HepG2 (cell line): Measurements from ENCODE around the gene IQGAP3. TPM values are rescaled to one million over a fixed set of nuclear protein-coding genes. Genes with fewer than 3 reads are reported as not detected.

Experiments
- BATF2 ChIP-seq: sonication (generic); formaldehyde crosslinking; IDR thresholded peaks from 2 replicates; pipeline ENCODE4 v1.8.0; 2022; ENCODE audit warnings: mild to moderate bottlenecking, missing genetic modification reagents, moderate library complexity
- FOXA1 ChIP-seq, 2 experiments: fragments of 450-650 bp in 1 of 2; sonication (generic) in 1 of 2; formaldehyde crosslinking in 1 of 2; IDR thresholded peaks; 2 replicates each; pipeline versions ENCODE4 v1.4.0 to v1.6.1; 2016 to 2020; ENCODE audit warnings: missing genetic modification reagents in 1 of 2
- FOXC1 ChIP-seq: sonication (generic); formaldehyde crosslinking; IDR thresholded peaks from 2 replicates; pipeline ENCODE4 v1.8.0; 2022; ENCODE audit warnings: mild to moderate bottlenecking, missing genetic modification reagents, borderline replicate concordance
- MXD1 ChIP-seq: sonication (generic); formaldehyde crosslinking; IDR thresholded peaks from 2 replicates; pipeline ENCODE4 v1.4.0; 2020; ENCODE audit warnings: mild to moderate bottlenecking, missing genetic modification reagents
- PHF8 ChIP-seq: sonication (generic); formaldehyde crosslinking; IDR thresholded peaks from 2 replicates; pipeline ENCODE4 v1.5.0; 2020; ENCODE audit warnings: missing genetic modification reagents
- POGK ChIP-seq: sonication (generic); formaldehyde crosslinking; conservative IDR thresholded peaks from 2 replicates; pipeline ENCODE4 v1.8.0; 2022; ENCODE audit warnings: mild to moderate bottlenecking, moderate library complexity, missing genetic modification reagents
- SIX4 ChIP-seq: sonication (generic); formaldehyde crosslinking; IDR thresholded peaks from 2 replicates; pipeline ENCODE4 v1.4.0; 2020; ENCODE audit warnings: missing genetic modification reagents
- SNAPC2 ChIP-seq: sonication (generic); formaldehyde crosslinking; IDR thresholded peaks from 2 replicates; pipeline ENCODE4 v1.8.1; 2022; ENCODE audit warnings: mild to moderate bottlenecking, missing genetic modification reagents
- SNAPC4 ChIP-seq: sonication (generic); formaldehyde crosslinking; IDR thresholded peaks from 2 replicates; pipeline ENCODE4 v1.4.0; 2020; ENCODE audit warnings: mild to moderate bottlenecking, missing genetic modification reagents
- ZBED4 ChIP-seq: sonication (generic); formaldehyde crosslinking; IDR thresholded peaks from 2 replicates; pipeline ENCODE4 v1.4.0; 2020; ENCODE audit warnings: missing genetic modification reagents, borderline replicate concordance
- ZNF501 ChIP-seq: sonication (generic); formaldehyde crosslinking; IDR thresholded peaks from 2 replicates; pipeline ENCODE4 v1.5.1; 2020; ENCODE audit warnings: mild to moderate bottlenecking, moderate library complexity, missing genetic modification reagents
- ZNF567 ChIP-seq: sonication (generic); formaldehyde crosslinking; IDR thresholded peaks from 2 replicates; pipeline ENCODE4 v1.8.1; 2023; ENCODE audit warnings: mild to moderate bottlenecking, missing genetic modification reagents, borderline replicate concordance
- ZNF570 ChIP-seq: sonication (generic); formaldehyde crosslinking; IDR thresholded peaks from 2 replicates; pipeline ENCODE4 v1.4.0; 2020; ENCODE audit warnings: mild to moderate bottlenecking, missing genetic modification reagents, borderline replicate concordance
- ZSCAN9 ChIP-seq: IDR thresholded peaks from 2 replicates; pipeline ENCODE4 v1.6.1; 2016; ENCODE audit warnings: borderline replicate concordance
- polyA plus RNA-seq, 8 experiments: library from polyadenylated mRNA; depleted of rRNA in 3 of 8; stranded (reverse) in 7 of 8; unstranded in 1 of 8; fragments of >200 nt; fragmentation: Illumina TruSeq in 4 of 8; extraction: Trizol in 4 of 8; gene quantifications; 2 replicates each; pipeline versions ENCODE4 v1.2.1 to v1.2.3, GENCODE V29; 2011 to 2016; ENCODE audit warnings: low read depth in 4 of 8, missing spikeins in 1 of 8, mixed read lengths in 1 of 8; ENCODE audit not compliant: insufficient read depth in 1 of 8
- total RNA-seq, 5 experiments: library from RNA; depleted of rRNA; stranded (reverse); fragments of >200 nt; fragmentation: Illumina TruSeq; extraction: Trizol; gene quantifications; 2 replicates each; pipeline ENCODE4 v1.2.3, GENCODE V29; 2016; ENCODE audit warnings: low read depth in 1 of 5

IQGAP3 gene
- total and polyA plus RNA-seq, 2 of the 13 experiments (the other 11 are each of a cell fraction or from before 2014, with no cell fraction given) = 13.5 to 14.1 TPM

GRCh38 chr1:156601122-156601830, 28.9 kb upstream of the IQGAP3 start, which contains the start of gene GPATCH4 (continued):
- TF ChIP-seq SNAPC4 (CRISPR knock-in tag) (no peak), SIX4 (CRISPR knock-in tag) (no peak), ZNF501 (CRISPR knock-in tag) (peak; percentile 89), FOXA1 (IDR thresholded peaks at IDR 0.05) (no peak), FOXA1 (CRISPR knock-in tag; IDR thresholded peaks at IDR 0.05) (no peak), ZBED4 (CRISPR knock-in tag) (no peak; the same call in 1 of the 2 replicates), POGK (CRISPR knock-in tag) (peak; percentile 51; the same call in 1 of the 2 replicates), MXD1 (peak; percentile 99; the same call in 1 of the 2 replicates), FOXC1 (CRISPR knock-in tag) (peak; percentile 58; the same call in 1 of the 2 replicates), ZNF570 (CRISPR knock-in tag) (no peak), SNAPC2 (CRISPR knock-in tag) (no peak), PHF8 (peak; percentile 89), ZNF567 (CRISPR knock-in tag) (no peak), BATF2 (CRISPR knock-in tag) (0 out of 2 replicates have a peak, but pooled peaks have one; percentile 32), ZSCAN9 (CRISPR knock-in tag) (peak; percentile 81)
